ENCODE data around the gene ELOVL1. TPM values are rescaled to one million over a fixed set of nuclear protein-coding genes. Genes with fewer than 3 reads are reported as not detected.
A peak's percentile ranks its signal among the peaks of the same experiment; 100 is the strongest.

ELOVL1 gene
- total RNA-seq, 4 donors from 2014 or later: 149 to 434 (median 349) TPM

DNA sequence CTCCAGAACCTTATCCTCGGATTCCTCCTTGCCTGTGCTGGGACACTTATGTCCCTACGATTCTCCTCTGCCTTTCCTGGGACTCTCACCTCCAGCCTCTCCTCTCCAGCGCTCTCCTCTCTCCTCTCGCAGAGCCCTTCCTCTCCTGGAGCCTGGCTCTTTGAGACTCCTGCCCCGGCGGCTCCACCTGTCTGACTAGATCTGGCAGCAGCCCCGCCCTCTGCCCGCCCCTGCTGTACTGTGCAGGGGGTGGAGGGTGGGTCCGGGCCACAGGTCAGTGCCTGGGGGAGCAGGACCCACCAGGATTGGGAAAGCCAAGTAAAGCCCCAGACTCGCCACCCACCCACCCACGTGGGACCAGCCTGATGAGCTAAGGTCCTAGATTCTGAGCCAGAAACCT is 1.6 kb downstream of the ELOVL1 start:
- Histone ChIP-seq H3K27ac (peak overlapping the region; percentile 96), H3K27me3 (no peaks in the 10 kb centered on the region), H3K9me3 (no peaks in the 10 kb centered on the region), H3K36me3 (peaks cover 44% of the 10 kb centered on the region), H3K4me3 (peak overlapping the region; percentile 80), H3K4me1 (peaks cover 38% of the 10 kb centered on the region)
- WGBS: 38% methylated on average over 9 of the region's 11 CpGs
- TF ChIP-seq POLR2AphosphoS5 (IDR thresholded peaks at IDR 0.05) (no peak), EP300 (IDR thresholded peaks at IDR 0.05) (no peak), POLR2A (IDR thresholded peaks at IDR 0.05) (no peak)
- TF ChIP-seq, protein P1, sequence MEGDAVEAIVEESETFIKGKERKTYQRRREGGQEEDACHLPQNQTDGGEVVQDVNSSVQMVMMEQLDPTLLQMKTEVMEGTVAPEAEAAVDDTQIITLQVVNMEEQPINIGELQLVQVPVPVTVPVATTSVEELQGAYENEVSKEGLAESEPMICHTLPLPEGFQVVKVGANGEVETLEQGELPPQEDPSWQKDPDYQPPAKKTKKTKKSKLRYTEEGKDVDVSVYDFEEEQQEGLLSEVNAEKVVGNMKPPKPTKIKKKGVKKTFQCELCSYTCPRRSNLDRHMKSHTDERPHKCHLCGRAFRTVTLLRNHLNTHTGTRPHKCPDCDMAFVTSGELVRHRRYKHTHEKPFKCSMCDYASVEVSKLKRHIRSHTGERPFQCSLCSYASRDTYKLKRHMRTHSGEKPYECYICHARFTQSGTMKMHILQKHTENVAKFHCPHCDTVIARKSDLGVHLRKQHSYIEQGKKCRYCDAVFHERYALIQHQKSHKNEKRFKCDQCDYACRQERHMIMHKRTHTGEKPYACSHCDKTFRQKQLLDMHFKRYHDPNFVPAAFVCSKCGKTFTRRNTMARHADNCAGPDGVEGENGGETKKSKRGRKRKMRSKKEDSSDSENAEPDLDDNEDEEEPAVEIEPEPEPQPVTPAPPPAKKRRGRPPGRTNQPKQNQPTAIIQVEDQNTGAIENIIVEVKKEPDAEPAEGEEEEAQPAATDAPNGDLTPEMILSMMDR (IDR thresholded peaks at IDR 0.05): no peak
- DNase-seq (ENCODE audit: low spot score in 2 of 2): peak in 1 of 2 donors; percentile 77

DNA sequence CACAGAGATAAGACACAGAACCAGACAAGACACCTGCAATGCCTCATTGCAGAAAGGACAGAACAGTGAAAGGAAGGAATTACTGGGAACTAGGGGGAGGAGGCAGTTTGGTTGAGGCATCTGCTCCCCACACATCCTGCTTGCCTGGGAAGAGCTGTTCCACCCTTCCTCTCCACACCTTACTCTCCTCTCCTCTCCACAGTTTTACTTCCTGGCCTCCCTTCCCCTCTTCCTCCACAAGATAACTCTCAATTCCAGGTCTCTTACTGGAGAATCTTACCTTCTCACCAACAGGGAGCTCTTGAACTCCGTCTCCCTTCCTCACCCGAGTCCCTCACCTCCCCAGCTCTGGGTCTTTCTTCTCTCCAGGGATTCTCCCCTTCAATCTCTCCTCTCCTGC is 2.1 kb downstream of the ELOVL1 start:
- no peak for DNase-seq (ENCODE audit: low spot score in 2 of 2)
- H3K4me1 ChIP-seq: peaks cover 38% of the 10 kb centered on the region
- H3K27ac ChIP-seq: peak overlapping the region; percentile 96
- TF ChIP-seq POLR2A (IDR thresholded peaks at IDR 0.05) (no peak), EP300 (IDR thresholded peaks at IDR 0.05) (no peak), POLR2AphosphoS5 (IDR thresholded peaks at IDR 0.05) (no peak)
- TF ChIP-seq, protein P1 (IDR thresholded peaks at IDR 0.05): no peak
- WGBS: 81% methylated on average over 2 of the region's 2 CpGs
- no peaks in the 10 kb centered on the region for H3K27me3 ChIP-seq
- peak overlapping the region; percentile 80 for H3K4me3 ChIP-seq
- peaks cover 49% of the 10 kb centered on the region for H3K36me3 ChIP-seq
- H3K9me3 ChIP-seq: no peaks in the 10 kb centered on the region

DNA sequence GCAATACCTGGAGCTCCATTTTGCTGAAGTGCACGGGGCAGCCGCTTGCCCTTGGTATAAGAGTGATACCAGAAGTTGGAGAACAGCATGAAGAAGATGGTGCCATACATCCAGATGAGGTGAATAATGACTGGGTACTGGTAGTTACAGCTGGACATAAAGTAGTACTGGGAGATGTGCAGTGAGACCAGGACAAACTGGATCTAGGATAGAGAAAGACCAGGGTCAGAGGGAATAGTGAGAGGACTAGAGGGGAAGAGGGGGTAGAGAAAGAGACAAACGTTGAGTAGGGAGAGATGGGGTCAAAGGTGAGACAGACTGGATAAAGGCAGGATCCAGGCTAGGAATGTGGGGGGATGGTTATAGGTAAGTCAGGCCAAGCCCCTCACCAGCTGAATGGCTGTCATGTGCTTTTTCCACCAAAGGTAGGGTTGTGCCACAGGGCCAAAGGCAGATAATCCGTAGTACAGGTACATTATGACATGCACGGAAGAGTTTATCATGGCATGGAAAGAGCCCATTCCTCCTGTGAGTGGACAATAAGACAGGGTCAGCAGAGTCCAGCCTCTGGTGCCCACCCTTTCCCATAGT is 3.8 kb downstream of the ELOVL1 start:
- WGBS: 81% methylated on average over 5 of the region's 5 CpGs
- DNase-seq (ENCODE audit: low spot score in 2 of 2): no peak
- Histone ChIP-seq H3K4me3 (no peak overlapping the region), H3K27me3 (no peaks in the 10 kb centered on the region), H3K4me1 (peaks cover 41% of the 10 kb centered on the region), H3K36me3 (peaks cover 53% of the 10 kb centered on the region), H3K9me3 (no peaks in the 10 kb centered on the region), H3K27ac (no peak overlapping the region)
- TF ChIP-seq, protein P1 (IDR thresholded peaks at IDR 0.05): no peak
- TF ChIP-seq EP300 (IDR thresholded peaks at IDR 0.05) (no peak), POLR2A (IDR thresholded peaks at IDR 0.05) (no peak), POLR2AphosphoS5 (IDR thresholded peaks at IDR 0.05) (no peak)

DNA sequence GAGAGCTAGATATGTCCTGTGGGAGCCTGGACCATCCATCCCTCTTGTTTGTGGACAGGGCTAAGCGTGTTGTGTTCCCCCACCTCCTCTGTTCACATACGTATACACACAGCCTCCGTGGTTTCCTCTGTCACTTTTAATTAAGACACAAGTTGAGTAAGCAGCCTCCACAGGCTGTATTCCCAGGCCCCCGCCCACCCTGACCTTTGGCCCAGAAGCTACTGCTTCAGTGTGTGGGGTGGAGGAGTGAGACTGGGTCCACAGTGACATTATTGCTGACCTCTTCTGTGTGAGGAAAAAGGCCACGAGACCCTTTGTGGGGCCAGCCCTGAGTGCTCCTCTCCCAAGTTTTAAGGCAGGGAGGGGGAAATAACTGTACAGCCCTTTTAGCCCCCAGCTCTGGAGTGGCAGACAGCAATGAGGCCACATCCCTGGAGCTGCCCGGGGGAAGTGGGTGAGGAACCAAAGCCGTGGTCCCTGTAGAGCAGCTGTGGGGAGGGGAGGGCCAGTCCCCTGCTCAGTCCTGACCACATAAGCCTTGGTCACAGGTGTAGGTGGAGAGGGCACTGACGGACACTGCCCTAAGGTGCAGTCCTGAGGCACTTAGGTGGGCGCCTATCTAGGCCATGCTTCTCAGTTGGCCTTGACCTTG is 4.4 kb downstream of the ELOVL1 start:
- Histone ChIP-seq H3K27me3 (no peaks in the 10 kb centered on the region), H3K36me3 (peaks cover 53% of the 10 kb centered on the region), H3K4me1 (peaks cover 37% of the 10 kb centered on the region), H3K9me3 (no peaks in the 10 kb centered on the region), H3K27ac (no peak overlapping the region), H3K4me3 (no peak overlapping the region)
- no peak for DNase-seq (ENCODE audit: low spot score in 2 of 2)
- WGBS: 76% methylated on average over 9 of the region's 9 CpGs
- no peak for TF ChIP-seq POLR2AphosphoS5 (IDR thresholded peaks at IDR 0.05)
- TF ChIP-seq EP300 (IDR thresholded peaks at IDR 0.05): no peak
- TF ChIP-seq, protein P1 (IDR thresholded peaks at IDR 0.05): no peak
- no peak for TF ChIP-seq POLR2A (IDR thresholded peaks at IDR 0.05)

DNA sequence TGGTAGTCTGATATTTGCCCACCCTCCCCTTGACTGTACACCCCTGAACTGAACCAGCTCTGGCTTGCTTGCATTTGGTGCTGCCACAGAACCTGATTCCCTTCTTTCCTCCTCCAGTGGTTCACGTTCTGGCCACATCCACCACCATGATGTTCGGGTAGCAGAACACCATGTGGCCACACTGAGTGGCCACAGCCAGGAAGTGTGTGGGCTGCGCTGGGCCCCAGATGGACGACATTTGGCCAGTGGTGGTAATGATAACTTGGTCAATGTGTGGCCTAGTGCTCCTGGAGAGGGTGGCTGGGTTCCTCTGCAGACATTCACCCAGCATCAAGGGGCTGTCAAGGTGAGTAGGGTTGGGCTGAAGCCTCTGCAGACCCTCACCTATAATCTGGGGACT is 7.2 kb downstream of the ELOVL1 start:
- Histone ChIP-seq H3K27me3 (no peaks in the 10 kb centered on the region), H3K4me1 (peaks cover 20% of the 10 kb centered on the region), H3K4me3 (no peak overlapping the region), H3K9me3 (no peaks in the 10 kb centered on the region), H3K36me3 (peaks cover 53% of the 10 kb centered on the region), H3K27ac (no peak overlapping the region)
- no peak for DNase-seq (ENCODE audit: low spot score in 2 of 2)
- WGBS: 67% methylated on average over 4 of the region's 4 CpGs
- no peak for TF ChIP-seq EP300 (IDR thresholded peaks at IDR 0.05)
- no peak for TF ChIP-seq POLR2AphosphoS5 (IDR thresholded peaks at IDR 0.05)
- TF ChIP-seq, protein P1 (IDR thresholded peaks at IDR 0.05): no peak
- no peak for TF ChIP-seq POLR2A (IDR thresholded peaks at IDR 0.05)
